Measurements from ENCODE around the gene TDP2. TPM values are rescaled to one million over a fixed set of nuclear protein-coding genes. Genes with fewer than 3 reads are reported as not detected.
"Not testable (repeated sequence)": the region's sequence is repeated elsewhere in the genome, so short reads cannot be mapped to it uniquely, and the experiment has no call there.

The TDP2 gene
- total RNA-seq, 1 donor from 2014 or later = 24.8 TPM

DNA sequence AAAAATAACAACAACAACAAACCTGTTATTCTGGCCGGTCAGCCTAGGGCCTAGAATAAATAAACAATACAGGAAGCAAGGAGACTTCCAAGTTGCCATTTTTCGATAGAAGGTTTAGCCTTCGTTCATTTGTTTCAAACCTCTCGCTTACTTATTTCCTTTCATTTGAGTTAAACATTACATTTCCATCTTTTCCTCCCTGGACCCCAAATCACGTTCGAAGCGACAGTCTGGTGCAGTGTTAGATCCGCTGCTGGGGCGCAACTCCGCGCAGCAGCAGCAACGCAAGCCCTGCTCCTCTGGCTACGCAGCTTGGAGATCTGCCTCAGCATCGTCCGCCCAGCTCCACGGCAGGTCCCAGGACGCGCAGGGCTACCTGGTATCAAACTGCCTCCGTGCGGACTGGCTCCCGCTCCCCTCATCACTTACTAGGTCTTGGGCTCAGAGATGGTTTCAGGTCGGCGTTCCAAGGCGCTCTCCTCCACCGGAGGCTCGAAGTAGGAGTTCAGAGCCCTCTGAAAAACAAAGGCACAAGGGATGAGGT is 530 bp downstream of the TDP2 start:
- DNase-seq (ENCODE audit: low spot score in 2 of 2, unreplicated experiment in 2 of 2) = peak; percentile 21 to 72
- Mint-ChIP-seq H3K27me3 (ENCODE audit: low read depth) (no peaks in the 10 kb centered on the region), H3K4me1 (peaks cover 24% of the 10 kb centered on the region), H3K27ac (peak overlapping the region; percentile 99), H3K36me3 (peaks cover 37% of the 10 kb centered on the region), H3K4me3 (peak overlapping the region; percentile 92), H3K9me3 (peaks cover 23% of the 10 kb centered on the region)
- TF ChIP-seq, protein P1, sequence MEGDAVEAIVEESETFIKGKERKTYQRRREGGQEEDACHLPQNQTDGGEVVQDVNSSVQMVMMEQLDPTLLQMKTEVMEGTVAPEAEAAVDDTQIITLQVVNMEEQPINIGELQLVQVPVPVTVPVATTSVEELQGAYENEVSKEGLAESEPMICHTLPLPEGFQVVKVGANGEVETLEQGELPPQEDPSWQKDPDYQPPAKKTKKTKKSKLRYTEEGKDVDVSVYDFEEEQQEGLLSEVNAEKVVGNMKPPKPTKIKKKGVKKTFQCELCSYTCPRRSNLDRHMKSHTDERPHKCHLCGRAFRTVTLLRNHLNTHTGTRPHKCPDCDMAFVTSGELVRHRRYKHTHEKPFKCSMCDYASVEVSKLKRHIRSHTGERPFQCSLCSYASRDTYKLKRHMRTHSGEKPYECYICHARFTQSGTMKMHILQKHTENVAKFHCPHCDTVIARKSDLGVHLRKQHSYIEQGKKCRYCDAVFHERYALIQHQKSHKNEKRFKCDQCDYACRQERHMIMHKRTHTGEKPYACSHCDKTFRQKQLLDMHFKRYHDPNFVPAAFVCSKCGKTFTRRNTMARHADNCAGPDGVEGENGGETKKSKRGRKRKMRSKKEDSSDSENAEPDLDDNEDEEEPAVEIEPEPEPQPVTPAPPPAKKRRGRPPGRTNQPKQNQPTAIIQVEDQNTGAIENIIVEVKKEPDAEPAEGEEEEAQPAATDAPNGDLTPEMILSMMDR (IDR thresholded peaks at IDR 0.05; ENCODE audit: unreplicated experiment) = no peak

DNA sequence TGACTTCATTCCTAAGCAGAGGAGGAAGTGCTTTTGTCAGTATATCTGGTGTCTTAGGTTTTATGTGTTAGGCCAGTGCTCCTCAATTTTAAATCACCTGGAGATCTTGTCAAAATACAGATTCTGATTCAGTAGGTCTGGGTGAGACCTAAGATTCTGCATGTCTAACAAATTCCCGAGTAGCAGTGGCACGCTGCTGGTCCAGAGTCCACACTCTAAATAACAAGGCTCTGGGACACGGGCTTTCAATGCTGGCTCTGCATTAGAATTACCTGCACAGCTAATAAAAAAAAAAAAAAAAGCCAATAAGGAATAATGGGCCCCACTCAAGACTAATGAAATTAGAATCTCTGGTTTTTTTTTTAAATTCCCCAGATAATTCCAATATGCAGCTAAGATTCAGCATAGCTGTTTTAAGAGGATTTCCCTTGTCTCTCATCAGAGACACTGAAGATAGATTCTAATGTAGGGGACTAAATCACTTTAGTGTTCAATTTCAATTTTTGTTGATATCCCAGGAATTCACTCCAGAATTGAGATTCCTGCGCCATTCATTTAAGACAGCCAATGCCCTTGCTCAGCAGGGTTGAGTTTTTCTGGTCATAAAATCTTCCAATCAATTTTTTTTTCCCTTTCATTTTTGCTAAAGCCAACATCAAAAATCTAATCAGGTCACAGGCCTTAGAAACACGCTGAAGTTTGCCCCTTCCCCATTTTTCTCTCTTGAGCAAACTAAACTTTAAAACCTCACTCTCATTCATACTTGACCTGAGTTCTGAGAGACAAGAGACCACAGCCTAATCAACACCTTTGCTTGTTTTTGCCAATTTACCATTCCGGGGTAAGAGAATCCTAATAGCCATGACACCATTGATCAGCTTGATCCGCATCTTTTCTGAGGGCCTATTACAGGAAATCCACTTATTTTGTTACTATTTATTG is 2.4 kb downstream of the TDP2 start:
- no peaks in the 10 kb centered on the region for H3K27me3 Mint-ChIP-seq (ENCODE audit: low read depth)
- peaks cover 6% of the 10 kb centered on the region for H3K9me3 Mint-ChIP-seq
- H3K36me3 Mint-ChIP-seq = peaks cover 25% of the 10 kb centered on the region
- H3K4me1 Mint-ChIP-seq = peaks cover 24% of the 10 kb centered on the region
- TF ChIP-seq, protein P1 (IDR thresholded peaks at IDR 0.05; ENCODE audit: unreplicated experiment) = no peak
- peak overlapping the region; percentile 92 for H3K4me3 Mint-ChIP-seq
- H3K27ac Mint-ChIP-seq = peak overlapping the region; percentile 48
- no peak for DNase-seq (ENCODE audit: low spot score in 2 of 2, unreplicated experiment in 2 of 2)

DNA sequence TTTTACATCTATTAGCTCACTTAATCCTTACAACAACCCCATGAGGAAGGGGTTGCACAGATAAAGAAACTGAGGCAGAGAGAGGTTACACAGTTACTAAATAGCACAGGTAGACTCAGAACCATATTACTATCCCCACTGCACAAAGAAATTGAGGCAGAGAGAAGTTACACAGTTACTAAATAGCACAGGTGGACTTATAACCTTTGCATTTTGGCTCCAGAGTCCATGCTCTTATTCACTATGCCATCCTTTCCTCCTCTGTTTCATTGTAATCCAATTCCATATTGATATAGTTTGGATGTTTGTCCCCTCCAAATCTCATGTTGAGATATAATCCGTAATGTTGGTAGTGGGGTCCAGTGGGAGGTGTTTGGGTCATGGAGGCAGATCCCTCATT is 3.5 kb downstream of the TDP2 start:
- Mint-ChIP-seq H3K36me3 (peaks cover 19% of the 10 kb centered on the region), H3K9me3 (no peaks in the 10 kb centered on the region), H3K4me3 (no peak overlapping the region), H3K27me3 (ENCODE audit: low read depth) (no peaks in the 10 kb centered on the region), H3K27ac (no peak overlapping the region), H3K4me1 (peaks cover 24% of the 10 kb centered on the region)
- TF ChIP-seq, protein P1 (IDR thresholded peaks at IDR 0.05; ENCODE audit: unreplicated experiment) = no peak
- no peak for DNase-seq (ENCODE audit: low spot score in 2 of 2, unreplicated experiment in 2 of 2)

DNA sequence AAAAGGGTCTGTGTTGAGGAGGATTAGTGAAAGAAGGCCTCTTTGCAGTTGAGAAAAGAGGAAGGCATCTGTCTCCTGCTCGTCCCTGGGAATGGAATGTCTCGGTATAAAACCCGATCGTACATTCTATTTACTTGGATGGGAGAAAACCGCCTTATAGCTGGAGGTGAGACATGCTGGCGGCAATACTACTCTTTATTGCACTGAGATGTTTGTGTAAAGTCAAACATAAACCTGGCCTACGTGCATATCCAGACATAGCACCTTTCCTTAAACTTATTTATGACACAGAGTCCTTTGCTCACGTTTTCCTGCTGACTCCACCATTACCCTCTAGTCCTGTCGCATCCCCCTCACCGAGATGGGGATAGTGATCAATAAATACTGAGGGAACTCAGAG is 4.5 kb downstream of the TDP2 start:
- no peaks in the 10 kb centered on the region for H3K9me3 Mint-ChIP-seq

DNA sequence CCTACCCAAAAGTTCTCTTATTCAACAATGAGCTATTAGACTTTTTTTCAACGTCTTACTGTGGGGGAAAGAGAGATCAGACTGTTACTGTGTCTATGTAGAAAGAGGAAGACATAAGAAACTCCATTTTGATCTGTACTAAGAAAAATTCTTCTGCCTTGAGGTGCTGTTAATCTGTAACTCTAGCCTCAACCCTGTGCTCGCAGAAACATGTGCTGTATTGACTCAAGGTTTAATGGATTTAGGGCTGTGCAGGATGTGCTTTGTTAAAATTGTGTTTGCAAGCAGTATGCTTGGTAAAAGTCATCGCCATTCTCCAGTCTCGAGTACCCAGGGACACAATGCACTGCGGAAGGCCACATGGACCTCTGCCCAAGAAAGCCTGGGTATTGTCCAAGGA is 4.9 kb downstream of the TDP2 start:
- peaks cover 17% of the 10 kb centered on the region for H3K4me1 Mint-ChIP-seq
- DNase-seq (ENCODE audit: low spot score in 2 of 2, unreplicated experiment in 2 of 2); H3K4me3 Mint-ChIP-seq; H3K27me3 Mint-ChIP-seq (ENCODE audit: low read depth); H3K27ac Mint-ChIP-seq; H3K9me3 Mint-ChIP-seq: not testable (repeated sequence)
- H3K36me3 Mint-ChIP-seq = peaks cover 24% of the 10 kb centered on the region

More for the DNA sequence above, 4.5 kb downstream of the TDP2 start:
- DNase-seq (ENCODE audit: low spot score in 2 of 2, unreplicated experiment in 2 of 2) = no peak
- TF ChIP-seq, protein P1 (IDR thresholded peaks at IDR 0.05; ENCODE audit: unreplicated experiment) = no peak
- Mint-ChIP-seq H3K4me3 (no peak overlapping the region), H3K4me1 (peaks cover 20% of the 10 kb centered on the region), H3K36me3 (peaks cover 23% of the 10 kb centered on the region), H3K27me3 (ENCODE audit: low read depth) (no peaks in the 10 kb centered on the region), H3K27ac (no peak overlapping the region)

DNA sequence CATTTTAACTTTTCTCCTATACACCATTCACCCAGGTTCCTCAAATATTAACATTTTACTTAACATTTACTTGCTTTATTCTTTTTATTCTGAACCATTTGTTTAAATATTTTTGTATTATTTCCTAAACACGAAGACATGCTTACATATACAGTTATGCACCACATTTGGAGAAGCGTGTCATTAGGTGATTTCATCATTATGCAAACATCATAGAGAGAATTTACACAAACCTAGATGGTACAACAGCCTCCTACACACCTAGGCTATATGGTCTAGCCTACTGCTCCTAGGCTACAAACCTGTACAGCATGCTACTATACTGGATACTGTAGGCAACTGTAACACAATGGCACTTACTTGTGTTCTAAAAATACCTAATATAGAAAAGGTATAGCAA is 6.6 kb downstream of the TDP2 start:
- Mint-ChIP-seq H3K4me3 (no peak overlapping the region), H3K27me3 (ENCODE audit: low read depth) (no peaks in the 10 kb centered on the region), H3K36me3 (peaks cover 28% of the 10 kb centered on the region), H3K9me3 (no peaks in the 10 kb centered on the region), H3K27ac (no peak overlapping the region), H3K4me1 (peaks cover 7% of the 10 kb centered on the region)
- DNase-seq (ENCODE audit: low spot score in 2 of 2, unreplicated experiment in 2 of 2) = no peak
- TF ChIP-seq, protein P1 (IDR thresholded peaks at IDR 0.05; ENCODE audit: unreplicated experiment) = no peak
